Heart left ventricle (tissue), 16 donors: ENCODE data around the gene ATRX. TPM values are rescaled to one million over a fixed set of nuclear protein-coding genes. Genes with fewer than 3 reads are reported as not detected.
A peak's percentile ranks its signal among the peaks of the same experiment; 100 is the strongest.
"Not testable (repeated sequence)": the region's sequence is repeated elsewhere in the genome, so short reads cannot be mapped to it uniquely, and the experiment has no call there.

Experiments used
- ATAC-seq, 4 donors: fragments of 200-7000 bp; cut with Tn5 transposase; one replicate each; pipeline ENCODE4 v1.9.1; 2020 to 2022; ENCODE audit warnings: moderate library complexity in 4 of 4, mild to moderate bottlenecking in 3 of 4, moderate number of reproducible peaks in 1 of 4
- DNase-seq, 5 donors: peaks; one replicate each; pipeline ENCODE4 v3.0.0-alpha.2; 2020
- H3K27ac ChIP-seq, 12 donors: fragments of 200-600 bp; sonication (generic) in 4 of 12; one replicate each; pipeline versions ENCODE4 v1.5.0 to v1.8.0; 2016 to 2022; ENCODE audit warnings: mild to moderate bottlenecking in 2 of 12
- H3K27me3 ChIP-seq, 9 donors: fragments of 200-600 bp; sonication (generic) in 2 of 9; one replicate each; pipeline versions ENCODE4 v1.5.1 to v1.8.0; 2016 to 2022; ENCODE audit warnings: mild to moderate bottlenecking in 3 of 9
- H3K36me3 ChIP-seq, 9 donors: fragments of 200-600 bp; sonication (generic) in 2 of 9; one replicate each; pipeline versions ENCODE4 v1.5.0 to v1.8.0; 2018 to 2022; ENCODE audit warnings: mild to moderate bottlenecking in 2 of 9
- H3K4me1 ChIP-seq, 12 donors: fragments of 200-600 bp; sonication (generic) in 4 of 12; one replicate each; pipeline versions ENCODE4 v1.5.0 to v1.8.0; 2016 to 2022; ENCODE audit warnings: mild to moderate bottlenecking in 3 of 12
- H3K4me3 ChIP-seq, 12 donors: fragments of 200-600 bp; sonication (generic) in 4 of 12; one replicate each; pipeline versions ENCODE4 v1.5.0 to v1.8.0; 2017 to 2022; ENCODE audit warnings: mild to moderate bottlenecking in 9 of 12, moderate library complexity in 4 of 12
- H3K9me3 ChIP-seq, 12 donors: fragments of 200-600 bp; sonication (generic) in 4 of 12; one replicate each; pipeline versions ENCODE4 v1.5.0 to v1.8.0; 2016 to 2022; ENCODE audit warnings: mild to moderate bottlenecking in 1 of 12
- CTCF ChIP-seq, 12 donors: fragments of 200-600 bp; sonication (generic) in 4 of 12; IDR thresholded peaks; one replicate each; pipeline versions ENCODE4 v1.5.0 to v1.8.0; 2018 to 2022; ENCODE audit warnings: antibody characterized with exemption in 12 of 12, mild to moderate bottlenecking in 5 of 12
- POLR2A ChIP-seq, 2 donors: fragments of 450-650 bp; IDR thresholded peaks; one replicate each; pipeline ENCODE4 v1.6.1; 2017; ENCODE audit warnings: antibody characterized with exemption in 2 of 2, mild to moderate bottlenecking in 2 of 2, moderate library complexity in 2 of 2
- WGBS, 4 donors: extraction: QIAGEN DNeasy Blood & Tissue Kit in 2 of 4; methylation state at CpG; one replicate each; pipeline versions ENCODE4 v1.1.5 to v1.1.7; 2013 to 2018; 5-methylcytosine and 5-hydroxymethylcytosine counted together
- intact Hi-C, 10 donors: fragments of 100-400 bp; cut with DNase I; formaldehyde crosslinking; loops; one replicate each; pipeline versions ENCODE4 v1.11.1 to v1.14.2; 2022
- polyA plus RNA-seq, 2 donors: library from polyadenylated mRNA; stranded (reverse); fragments of 200-250 nt; gene quantifications; one replicate each; pipeline ENCODE4 v1.2.3, GENCODE V29; 2013
- total RNA-seq, 9 donors: library from RNA; depleted of rRNA in 2 of 9; stranded (reverse); fragments of >200 nt in 2 of 9; fragmentation: NEBNext Ultra II Directional in 3 of 9; extraction: Animal tissue kit (Norgen Biotek cat#: 25700) in 3 of 9; gene quantifications; one replicate each; pipeline versions ENCODE4 v1.1.0 to v1.2.4, GENCODE V29; 2016 to 2023
- donor health status: ischemic (EF 13 %, LVEDD 7.1; RV severe dilation, severe dysfunction).
- donor health status: healthy with polysubstance abuse.
- donor health status: DM: no; HTN: yes; CAD: no.
- donor health status: DM: no; HTN: no; CAD: no.
- donor health status: ischemic (EF 25% LVEDD 6.9; RV normal size, moderate dysfunction).
- donor health status: ischemic (EF 25% LVEDD 5.7; RV mildly dilated, moderate dysfunction).
- donor health status: healthy.
- donor health status: DM: yes; HTN: yes; CAD: no.
- donor health status: ischemic (EF 35%, LVEDD 5.7; RV mildly dilated, moderate dysfunction).
- donor health status: nonischemic (EF 11% LVEDD 7.7; RV severe dilation, severe dysfunction).
- donor health status: DM: yes; HTN: yes; CAD: no.
- donor health status: PGD.
- donor health status: ischemic (EF 29% LVEDD 5.4; RV normal size, mild dysfunction).
- donor health status: nonischemic (EF 23%, LVEDD 6.1; RV moderate dilation, normal function).

Gene ATRX
- total and polyA plus RNA-seq, 11 donors = 24.6 to 102 (median 83.8) TPM

- H3K36me3 ChIP-seq = peaks cover 0 to 3% (median 0%) of the 10 kb centered on the region in 9 donors
- DNase-seq (no peak), ATAC-seq (no peak)
- TF ChIP-seq POLR2A (IDR thresholded peaks at IDR 0.05) (no peak), CTCF (IDR thresholded peaks at IDR 0.05) (no peak)
- no peaks in the 10 kb centered on the region for H3K27me3 ChIP-seq
- H3K27ac ChIP-seq = no peak overlapping the region
- peaks cover 0 to 6% (median 0%) of the 10 kb centered on the region in 12 donors for H3K9me3 ChIP-seq
- intact Hi-C loops = no loop called here
- 62 to 95% (median 81%) methylated on average over 2 of the region's 2 CpGs for WGBS, 4 donors
- no peaks in the 10 kb centered on the region for H3K4me1 ChIP-seq
- H3K4me3 ChIP-seq = no peak overlapping the region
Observed at GRCh38 chrX:77548751-77549150, 237.3 kb downstream of the ATRX start.

GRCh38 chrX:77539778-77540177 lies 246.2 kb downstream of the ATRX start:
- intact Hi-C loops, H3K27ac ChIP-seq, ATAC-seq, H3K36me3 ChIP-seq, H3K4me1 ChIP-seq, H3K27me3 ChIP-seq, DNase-seq, H3K4me3 ChIP-seq: not testable (repeated sequence)
- peaks cover 0 to 30% (median 13%) of the 10 kb centered on the region in 12 donors for H3K9me3 ChIP-seq
- 74 to 99% (median 87%) methylated on average over 2 of the region's 2 CpGs for WGBS, 4 donors

GRCh38 chrX:77531261-77531660 lies 254.8 kb downstream of the ATRX start:
- DNase-seq, H3K27me3 ChIP-seq, H3K36me3 ChIP-seq, H3K4me3 ChIP-seq, intact Hi-C loops, ATAC-seq, H3K27ac ChIP-seq: not testable (repeated sequence)
- 83 to 100% (median 92%) methylated on average over 2 of the region's 2 CpGs for WGBS, 4 donors
- peaks cover 0 to 19% (median 11%) of the 10 kb centered on the region in 12 donors for H3K9me3 ChIP-seq
- H3K4me1 ChIP-seq = peaks cover 0 to 11% (median 1%) of the 10 kb centered on the region in 12 donors

GRCh38 chrX:77528034-77528433 lies 258.0 kb downstream of the ATRX start:
- Histone ChIP-seq H3K36me3 (peaks cover 0 to 4% (median 0%) of the 10 kb centered on the region in 9 donors), H3K27me3 (no peaks in the 10 kb centered on the region), H3K9me3 (peaks cover 0 to 19% (median 11%) of the 10 kb centered on the region in 12 donors), H3K4me1 (peaks cover 0 to 8% (median 0%) of the 10 kb centered on the region in 12 donors), H3K4me3 (no peak overlapping the region), H3K27ac (no peak overlapping the region)
- intact Hi-C loops = no loop called here
- no peak for TF ChIP-seq CTCF (IDR thresholded peaks at IDR 0.05)
- TF ChIP-seq POLR2A (IDR thresholded peaks at IDR 0.05) = no peak
- WGBS, 4 donors = 34 to 94% (median 63%) methylated on average over 3 to 7 of the region's 7 CpGs
- no peak for DNase-seq
- peak in 2 of 4 donors; percentile 50 to 54 for ATAC-seq

GRCh38 chrX:77527233-77528001 lies 258.6 kb downstream of the ATRX start:
- Histone ChIP-seq H3K27ac (no peak overlapping the region), H3K4me1 (peaks cover 0 to 8% (median 0%) of the 10 kb centered on the region in 12 donors), H3K36me3 (peaks cover 0 to 10% (median 5%) of the 10 kb centered on the region in 9 donors), H3K4me3 (no peak overlapping the region), H3K9me3 (peaks cover 0 to 19% (median 11%) of the 10 kb centered on the region in 12 donors), H3K27me3 (no peaks in the 10 kb centered on the region)
- no peak for TF ChIP-seq CTCF (IDR thresholded peaks at IDR 0.05)
- TF ChIP-seq POLR2A (IDR thresholded peaks at IDR 0.05) = no peak
- peak; percentile 30 to 56 (median 35) for DNase-seq
- ATAC-seq = peak in 3 of 4 donors; percentile 89 to 92 (median 91)
- 49 to 80% (median 58%) methylated on average over 13 to 18 of the region's 18 CpGs for WGBS, 4 donors
- intact Hi-C loops = no loop called here
